GM23248 (cell line): ENCODE measurements around the gene KCNH5.

Experiments
- EZH2 ChIP-seq: fragments of 200-600 bp; sonication (generic); IDR thresholded peaks from 2 replicates; pipeline ENCODE4 v1.6.1; 2018; ENCODE audit warnings: antibody characterized with exemption, mild to moderate bottlenecking; ENCODE audit not compliant: insufficient read depth, poor library complexity, severe bottlenecking
- EZH2phosphoT487 ChIP-seq: fragments of 200-600 bp; sonication (generic); IDR thresholded peaks from 2 replicates; pipeline ENCODE4 v1.6.1; 2018; ENCODE audit warnings: antibody characterized with exemption, moderate library complexity, mild to moderate bottlenecking, low read depth; ENCODE audit not compliant: insufficient read depth

DNA sequence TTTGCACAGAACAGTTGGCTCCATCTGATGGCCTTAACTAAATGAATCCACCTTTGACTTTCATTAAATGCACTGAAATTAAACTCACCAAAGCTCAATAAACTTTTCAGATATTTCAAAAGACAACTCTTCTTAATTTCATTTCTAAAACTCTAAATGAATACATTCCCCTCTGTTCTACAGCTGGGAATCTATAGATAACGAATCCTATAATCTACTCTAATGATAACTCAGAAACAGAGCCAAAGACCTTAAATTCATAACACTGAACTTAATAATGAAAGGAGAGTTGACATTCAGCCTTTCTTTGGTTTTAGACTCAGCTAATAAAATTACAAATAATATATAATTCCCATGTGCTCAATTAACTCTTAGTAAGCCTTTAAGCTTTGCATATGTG is 150.5 kb downstream of the KCNH5 start:
- no peak for TF ChIP-seq EZH2phosphoT487
- TF ChIP-seq EZH2 = no peak
